GM23338 (cell line): ENCODE measurements around the gene PSMB10. TPM values are rescaled to one million over a fixed set of nuclear protein-coding genes. Genes with fewer than 3 reads are reported as not detected.

Experiments used
- ATAC-seq: fragments of 200-7000 bp; cut with Tn5 transposase; 3 replicates; pipeline ENCODE4 v1.9.1; 2020
- DNase-seq: peaks from one replicate; pipeline ENCODE4 v3.0.0-alpha.2; 2015; ENCODE audit warnings: low spot score
- H2AFZ ChIP-seq: fragments of 200-600 bp; sonication (generic); 2 replicates; pipeline ENCODE4 v1.8.0; 2016; ENCODE audit warnings: antibody characterized with exemption, mild to moderate bottlenecking, moderate library complexity
- H3F3A ChIP-seq: fragments of 200-600 bp; sonication (generic); replicated peaks from 2 replicates; pipeline ENCODE4 v1.8.0; 2017; ENCODE audit warnings: antibody characterized with exemption, mixed run types, low read depth
- H3K27ac ChIP-seq: fragments of 200-600 bp; sonication (generic); 2 replicates; pipeline ENCODE4 v1.6.1; 2016; ENCODE audit warnings: low read depth
- H3K27me3 ChIP-seq: fragments of 200-600 bp; sonication (generic); 2 replicates; pipeline ENCODE4 v1.8.0; 2016; ENCODE audit warnings: mild to moderate bottlenecking, mixed run types, moderate library complexity; ENCODE audit not compliant: insufficient read depth
- H3K36me3 ChIP-seq: fragments of 200-600 bp; sonication (generic); 2 replicates; pipeline ENCODE4 v1.8.0; 2016; ENCODE audit warnings: mild to moderate bottlenecking; ENCODE audit not compliant: insufficient read depth
- H3K4me1 ChIP-seq: fragments of 200-600 bp; sonication (generic); 2 replicates; pipeline ENCODE4 v1.8.0; 2016; ENCODE audit warnings: mild to moderate bottlenecking, moderate library complexity; ENCODE audit not compliant: insufficient read depth
- H3K4me2 ChIP-seq: fragments of 200-600 bp; sonication (generic); 2 replicates; pipeline ENCODE4 v1.7.1; 2017; ENCODE audit warnings: mixed run types
- H3K4me3 ChIP-seq: fragments of 200-600 bp; sonication (generic); 2 replicates; pipeline ENCODE4 v1.6.1; 2016; ENCODE audit warnings: mixed run types
- H3K79me2 ChIP-seq: fragments of 200-600 bp; sonication (generic); replicated peaks from 2 replicates; pipeline ENCODE4 v1.8.0; 2017; ENCODE audit warnings: mild to moderate bottlenecking; ENCODE audit not compliant: insufficient read depth
- H3K9me2 ChIP-seq: fragments of 200-600 bp; sonication (generic); 2 replicates; pipeline ENCODE4 v1.8.0; 2017; ENCODE audit not compliant: insufficient read depth
- H4K20me1 ChIP-seq: fragments of 200-600 bp; sonication (generic); replicated peaks from 2 replicates; pipeline ENCODE4 v1.8.0; 2017; ENCODE audit warnings: mild to moderate bottlenecking; ENCODE audit not compliant: insufficient read depth
- H3K27ac Mint-ChIP-seq: 2 replicates; pipeline ENCODE4 v1.8.0; 2020; ENCODE audit warnings: inconsistent platforms, mild to moderate bottlenecking, moderate library complexity, mixed read lengths
- H3K27me3 Mint-ChIP-seq: 3 replicates; pipeline ENCODE4 v1.8.0; 2022; ENCODE audit warnings: low read depth, mild to moderate bottlenecking, moderate library complexity, mixed read lengths, inconsistent platforms; ENCODE audit not compliant: insufficient read depth, poor library complexity
- H3K36me3 Mint-ChIP-seq: 3 replicates; pipeline ENCODE4 v1.8.0; 2021; ENCODE audit warnings: low read depth, mild to moderate bottlenecking, inconsistent platforms, moderate library complexity, mixed read lengths
- H3K4me1 Mint-ChIP-seq: 3 replicates; pipeline ENCODE4 v1.8.0; 2020; ENCODE audit warnings: mild to moderate bottlenecking, inconsistent platforms, mixed read lengths
- H3K4me3 Mint-ChIP-seq: 3 replicates; pipeline ENCODE4 v1.8.0; 2021; ENCODE audit warnings: moderate library complexity, mild to moderate bottlenecking, inconsistent platforms, mixed read lengths
- H3K9me3 Mint-ChIP-seq: 3 replicates; pipeline ENCODE4 v1.8.0; 2020; ENCODE audit warnings: moderate library complexity, mild to moderate bottlenecking, inconsistent platforms, mixed read lengths
- CREB1 ChIP-seq: fragments of 250-450 bp; sonication (Bioruptor Pico); IDR thresholded peaks from 2 replicates; pipeline ENCODE4 v1.5.0; 2020; ENCODE audit warnings: low read depth, mild to moderate bottlenecking, moderate library complexity
- EZH2 ChIP-seq: fragments of 200-600 bp; sonication (generic); IDR thresholded peaks from one replicate; pipeline ENCODE4 v1.8.0; 2017; ENCODE audit warnings: antibody characterized with exemption, mild to moderate bottlenecking, low read depth; ENCODE audit not compliant: unreplicated experiment
- EZH2phosphoT487 ChIP-seq: fragments of 200-600 bp; sonication (generic); IDR thresholded peaks from one replicate; pipeline ENCODE4 v1.8.1; 2018; ENCODE audit warnings: antibody characterized with exemption; ENCODE audit not compliant: unreplicated experiment
- JUNB ChIP-seq: IDR thresholded peaks from one replicate; pipeline ENCODE4 v1.6.1; 2016; ENCODE audit warnings: antibody characterized with exemption; ENCODE audit not compliant: unreplicated experiment
- NANOG ChIP-seq: IDR thresholded peaks from 2 replicates; pipeline ENCODE4 v1.6.1; 2016; ENCODE audit warnings: antibody characterized with exemption, borderline replicate concordance
- POLR2AphosphoS5 ChIP-seq: IDR thresholded peaks from 2 replicates; pipeline ENCODE4 v1.6.1; 2016; ENCODE audit warnings: antibody characterized with exemption, low read depth
- STAT1 ChIP-seq: IDR thresholded peaks from one replicate; pipeline ENCODE4 v1.6.1; 2016; ENCODE audit warnings: antibody characterized with exemption; ENCODE audit not compliant: unreplicated experiment
- ZNF114 ChIP-seq: fragments of 250-450 bp; sonication (Bioruptor Pico); IDR thresholded peaks from 2 replicates; pipeline ENCODE4 v1.5.0; 2020; ENCODE audit warnings: mild to moderate bottlenecking, moderate library complexity
- ZNF331 ChIP-seq: fragments of 250-450 bp; sonication (Bioruptor Pico); IDR thresholded peaks from 2 replicates; pipeline ENCODE4 v1.5.0; 2020; ENCODE audit warnings: low read depth, mild to moderate bottlenecking, moderate library complexity
- polyA plus RNA-seq: library from polyadenylated mRNA; unstranded; fragments of >200 nt; fragmentation: Nextera tagmentation; extraction: Ambion mirVana; gene quantifications from 2 replicates; pipeline ENCODE4 v1.2.1, GENCODE V29; 2016
- total RNA-seq: library from RNA; depleted of rRNA; stranded (reverse); fragments of >200 nt; shearing (Covaris generic); gene quantifications from 2 replicates; pipeline ENCODE4 v1.2.3, GENCODE V29; 2014
- TF ChIP-seq, protein P1 (sequence below), 2 experiments: fragments of 200-600 bp in 1 of 2; sonication (generic) in 1 of 2; conservative IDR thresholded peaks; 2 replicates each; pipeline versions ENCODE4 v1.5.1 to v1.6.1; 2016 to 2017; ENCODE audit warnings: antibody characterized with exemption in 2 of 2, low read depth in 2 of 2, mild to moderate bottlenecking in 2 of 2, moderate library complexity in 1 of 2
- TF ChIP-seq, protein P2 (sequence below): IDR thresholded peaks from 2 replicates; pipeline ENCODE4 v1.6.1; 2016; ENCODE audit warnings: antibody characterized with exemption
- TF ChIP-seq, protein P3 (sequence below): IDR thresholded peaks from one replicate; pipeline ENCODE4 v1.6.1; 2018; ENCODE audit warnings: antibody characterized with exemption; ENCODE audit not compliant: unreplicated experiment
- TF ChIP-seq, protein P4 (sequence below): fragments of 250-450 bp; sonication (Bioruptor Pico); IDR thresholded peaks from 2 replicates; pipeline ENCODE4 v1.5.0; 2020; ENCODE audit warnings: mild to moderate bottlenecking, moderate library complexity

The PSMB10 gene
- total and polyA plus RNA-seq, 2 experiments from 2014 or later: 27.5 to 114 TPM

DNA sequence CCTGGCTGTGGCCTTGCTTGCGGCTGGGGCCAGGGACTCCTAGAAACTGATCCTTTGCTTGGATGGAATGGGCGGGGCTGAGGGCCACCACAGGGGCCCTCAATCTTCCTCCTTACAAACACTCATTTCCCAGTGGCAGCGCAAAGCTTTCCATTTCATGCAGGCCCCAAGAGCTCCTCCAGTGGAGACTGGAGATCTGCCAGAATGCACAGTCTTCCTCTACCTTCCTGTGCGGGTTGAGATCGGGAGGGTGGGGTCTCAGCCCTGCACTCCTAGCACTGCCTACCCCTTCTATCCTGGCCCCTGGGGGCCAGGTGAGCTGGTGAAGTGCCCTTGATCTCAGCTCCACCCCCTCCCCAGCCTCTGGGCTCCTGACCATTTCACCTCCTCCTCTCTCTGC lies 50.3 kb downstream of the PSMB10 start:
- H3K27ac Mint-ChIP-seq: peak overlapping the region; percentile 89
- H3K4me3 Mint-ChIP-seq: peak overlapping the region; percentile 43
- peak; percentile 3 for ATAC-seq

More for the DNA sequence above, 50.3 kb downstream of the PSMB10 start:
- no peaks in the 10 kb centered on the region for H3K36me3 ChIP-seq
- no peaks in the 10 kb centered on the region for H3K9me2 ChIP-seq
- no peaks in the 10 kb centered on the region; the same call in 1 of the 2 replicates for H4K20me1 ChIP-seq
- H3K4me2 ChIP-seq: peak overlapping the region; percentile 89; the same call in 1 of the 2 replicates
- Mint-ChIP-seq H3K27me3 (peaks cover 9% of the 10 kb centered on the region), H3K4me1 (peaks cover 22% of the 10 kb centered on the region), H3K36me3 (peaks cover 21% of the 10 kb centered on the region), H3K9me3 (no peaks in the 10 kb centered on the region; the same call in 2 of the 3 replicates)
- no peak for TF ChIP-seq NANOG
- no peak for TF ChIP-seq ZNF331
- no peak for TF ChIP-seq POLR2AphosphoS5
- TF ChIP-seq CREB1: no peak
- TF ChIP-seq, protein P1, sequence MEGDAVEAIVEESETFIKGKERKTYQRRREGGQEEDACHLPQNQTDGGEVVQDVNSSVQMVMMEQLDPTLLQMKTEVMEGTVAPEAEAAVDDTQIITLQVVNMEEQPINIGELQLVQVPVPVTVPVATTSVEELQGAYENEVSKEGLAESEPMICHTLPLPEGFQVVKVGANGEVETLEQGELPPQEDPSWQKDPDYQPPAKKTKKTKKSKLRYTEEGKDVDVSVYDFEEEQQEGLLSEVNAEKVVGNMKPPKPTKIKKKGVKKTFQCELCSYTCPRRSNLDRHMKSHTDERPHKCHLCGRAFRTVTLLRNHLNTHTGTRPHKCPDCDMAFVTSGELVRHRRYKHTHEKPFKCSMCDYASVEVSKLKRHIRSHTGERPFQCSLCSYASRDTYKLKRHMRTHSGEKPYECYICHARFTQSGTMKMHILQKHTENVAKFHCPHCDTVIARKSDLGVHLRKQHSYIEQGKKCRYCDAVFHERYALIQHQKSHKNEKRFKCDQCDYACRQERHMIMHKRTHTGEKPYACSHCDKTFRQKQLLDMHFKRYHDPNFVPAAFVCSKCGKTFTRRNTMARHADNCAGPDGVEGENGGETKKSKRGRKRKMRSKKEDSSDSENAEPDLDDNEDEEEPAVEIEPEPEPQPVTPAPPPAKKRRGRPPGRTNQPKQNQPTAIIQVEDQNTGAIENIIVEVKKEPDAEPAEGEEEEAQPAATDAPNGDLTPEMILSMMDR (conservative IDR thresholded peaks at IDR 0.05; ENCODE audit: low read depth in 2 of 2): no peak
- TF ChIP-seq, protein P2, sequence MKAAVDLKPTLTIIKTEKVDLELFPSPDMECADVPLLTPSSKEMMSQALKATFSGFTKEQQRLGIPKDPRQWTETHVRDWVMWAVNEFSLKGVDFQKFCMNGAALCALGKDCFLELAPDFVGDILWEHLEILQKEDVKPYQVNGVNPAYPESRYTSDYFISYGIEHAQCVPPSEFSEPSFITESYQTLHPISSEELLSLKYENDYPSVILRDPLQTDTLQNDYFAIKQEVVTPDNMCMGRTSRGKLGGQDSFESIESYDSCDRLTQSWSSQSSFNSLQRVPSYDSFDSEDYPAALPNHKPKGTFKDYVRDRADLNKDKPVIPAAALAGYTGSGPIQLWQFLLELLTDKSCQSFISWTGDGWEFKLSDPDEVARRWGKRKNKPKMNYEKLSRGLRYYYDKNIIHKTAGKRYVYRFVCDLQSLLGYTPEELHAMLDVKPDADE: no peak
- TF ChIP-seq EZH2: no peak
- TF ChIP-seq, protein P3, sequence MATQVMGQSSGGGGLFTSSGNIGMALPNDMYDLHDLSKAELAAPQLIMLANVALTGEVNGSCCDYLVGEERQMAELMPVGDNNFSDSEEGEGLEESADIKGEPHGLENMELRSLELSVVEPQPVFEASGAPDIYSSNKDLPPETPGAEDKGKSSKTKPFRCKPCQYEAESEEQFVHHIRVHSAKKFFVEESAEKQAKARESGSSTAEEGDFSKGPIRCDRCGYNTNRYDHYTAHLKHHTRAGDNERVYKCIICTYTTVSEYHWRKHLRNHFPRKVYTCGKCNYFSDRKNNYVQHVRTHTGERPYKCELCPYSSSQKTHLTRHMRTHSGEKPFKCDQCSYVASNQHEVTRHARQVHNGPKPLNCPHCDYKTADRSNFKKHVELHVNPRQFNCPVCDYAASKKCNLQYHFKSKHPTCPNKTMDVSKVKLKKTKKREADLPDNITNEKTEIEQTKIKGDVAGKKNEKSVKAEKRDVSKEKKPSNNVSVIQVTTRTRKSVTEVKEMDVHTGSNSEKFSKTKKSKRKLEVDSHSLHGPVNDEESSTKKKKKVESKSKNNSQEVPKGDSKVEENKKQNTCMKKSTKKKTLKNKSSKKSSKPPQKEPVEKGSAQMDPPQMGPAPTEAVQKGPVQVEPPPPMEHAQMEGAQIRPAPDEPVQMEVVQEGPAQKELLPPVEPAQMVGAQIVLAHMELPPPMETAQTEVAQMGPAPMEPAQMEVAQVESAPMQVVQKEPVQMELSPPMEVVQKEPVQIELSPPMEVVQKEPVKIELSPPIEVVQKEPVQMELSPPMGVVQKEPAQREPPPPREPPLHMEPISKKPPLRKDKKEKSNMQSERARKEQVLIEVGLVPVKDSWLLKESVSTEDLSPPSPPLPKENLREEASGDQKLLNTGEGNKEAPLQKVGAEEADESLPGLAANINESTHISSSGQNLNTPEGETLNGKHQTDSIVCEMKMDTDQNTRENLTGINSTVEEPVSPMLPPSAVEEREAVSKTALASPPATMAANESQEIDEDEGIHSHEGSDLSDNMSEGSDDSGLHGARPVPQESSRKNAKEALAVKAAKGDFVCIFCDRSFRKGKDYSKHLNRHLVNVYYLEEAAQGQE: no peak
- TF ChIP-seq ZNF114 (CRISPR knock-in tag): no peak
- no peak for TF ChIP-seq STAT1
- TF ChIP-seq, protein P4, sequence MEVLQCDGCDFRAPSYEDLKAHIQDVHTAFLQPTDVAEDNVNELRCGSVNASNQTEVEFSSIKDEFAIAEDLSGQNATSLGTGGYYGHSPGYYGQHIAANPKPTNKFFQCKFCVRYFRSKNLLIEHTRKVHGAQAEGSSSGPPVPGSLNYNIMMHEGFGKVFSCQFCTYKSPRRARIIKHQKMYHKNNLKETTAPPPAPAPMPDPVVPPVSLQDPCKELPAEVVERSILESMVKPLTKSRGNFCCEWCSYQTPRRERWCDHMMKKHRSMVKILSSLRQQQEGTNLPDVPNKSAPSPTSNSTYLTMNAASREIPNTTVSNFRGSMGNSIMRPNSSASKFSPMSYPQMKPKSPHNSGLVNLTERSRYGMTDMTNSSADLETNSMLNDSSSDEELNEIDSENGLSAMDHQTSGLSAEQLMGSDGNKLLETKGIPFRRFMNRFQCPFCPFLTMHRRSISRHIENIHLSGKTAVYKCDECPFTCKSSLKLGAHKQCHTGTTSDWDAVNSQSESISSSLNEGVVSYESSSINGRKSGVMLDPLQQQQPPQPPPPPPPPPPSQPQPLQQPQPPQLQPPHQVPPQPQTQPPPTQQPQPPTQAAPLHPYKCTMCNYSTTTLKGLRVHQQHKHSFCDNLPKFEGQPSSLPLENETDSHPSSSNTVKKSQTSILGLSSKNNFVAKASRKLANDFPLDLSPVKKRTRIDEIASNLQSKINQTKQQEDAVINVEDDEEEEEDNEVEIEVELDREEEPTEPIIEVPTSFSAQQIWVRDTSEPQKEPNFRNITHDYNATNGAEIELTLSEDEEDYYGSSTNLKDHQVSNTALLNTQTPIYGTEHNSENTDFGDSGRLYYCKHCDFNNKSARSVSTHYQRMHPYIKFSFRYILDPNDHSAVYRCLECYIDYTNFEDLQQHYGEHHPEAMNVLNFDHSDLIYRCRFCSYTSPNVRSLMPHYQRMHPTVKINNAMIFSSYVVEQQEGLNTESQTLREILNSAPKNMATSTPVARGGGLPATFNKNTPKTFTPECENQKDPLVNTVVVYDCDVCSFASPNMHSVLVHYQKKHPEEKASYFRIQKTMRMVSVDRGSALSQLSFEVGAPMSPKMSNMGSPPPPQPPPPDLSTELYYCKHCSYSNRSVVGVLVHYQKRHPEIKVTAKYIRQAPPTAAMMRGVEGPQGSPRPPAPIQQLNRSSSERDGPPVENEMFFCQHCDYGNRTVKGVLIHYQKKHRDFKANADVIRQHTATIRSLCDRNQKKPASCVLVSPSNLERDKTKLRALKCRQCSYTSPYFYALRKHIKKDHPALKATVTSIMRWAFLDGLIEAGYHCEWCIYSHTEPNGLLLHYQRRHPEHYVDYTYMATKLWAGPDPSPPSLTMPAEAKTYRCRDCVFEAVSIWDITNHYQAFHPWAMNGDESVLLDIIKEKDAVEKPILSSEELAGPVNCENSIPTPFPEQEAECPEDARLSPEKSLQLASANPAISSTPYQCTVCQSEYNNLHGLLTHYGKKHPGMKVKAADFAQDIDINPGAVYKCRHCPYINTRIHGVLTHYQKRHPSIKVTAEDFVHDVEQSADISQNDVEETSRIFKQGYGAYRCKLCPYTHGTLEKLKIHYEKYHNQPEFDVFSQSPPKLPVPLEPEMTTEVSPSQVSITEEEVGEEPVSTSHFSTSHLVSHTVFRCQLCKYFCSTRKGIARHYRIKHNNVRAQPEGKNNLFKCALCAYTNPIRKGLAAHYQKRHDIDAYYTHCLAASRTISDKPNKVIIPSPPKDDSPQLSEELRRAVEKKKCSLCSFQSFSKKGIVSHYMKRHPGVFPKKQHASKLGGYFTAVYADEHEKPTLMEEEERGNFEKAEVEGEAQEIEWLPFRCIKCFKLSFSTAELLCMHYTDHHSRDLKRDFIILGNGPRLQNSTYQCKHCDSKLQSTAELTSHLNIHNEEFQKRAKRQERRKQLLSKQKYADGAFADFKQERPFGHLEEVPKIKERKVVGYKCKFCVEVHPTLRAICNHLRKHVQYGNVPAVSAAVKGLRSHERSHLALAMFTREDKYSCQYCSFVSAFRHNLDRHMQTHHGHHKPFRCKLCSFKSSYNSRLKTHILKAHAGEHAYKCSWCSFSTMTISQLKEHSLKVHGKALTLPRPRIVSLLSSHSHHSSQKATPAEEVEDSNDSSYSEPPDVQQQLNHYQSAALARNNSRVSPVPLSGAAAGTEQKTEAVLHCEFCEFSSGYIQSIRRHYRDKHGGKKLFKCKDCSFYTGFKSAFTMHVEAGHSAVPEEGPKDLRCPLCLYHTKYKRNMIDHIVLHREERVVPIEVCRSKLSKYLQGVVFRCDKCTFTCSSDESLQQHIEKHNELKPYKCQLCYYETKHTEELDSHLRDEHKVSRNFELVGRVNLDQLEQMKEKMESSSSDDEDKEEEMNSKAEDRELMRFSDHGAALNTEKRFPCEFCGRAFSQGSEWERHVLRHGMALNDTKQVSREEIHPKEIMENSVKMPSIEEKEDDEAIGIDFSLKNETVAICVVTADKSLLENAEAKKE (CRISPR knock-in tag): no peak
- TF ChIP-seq EZH2phosphoT487: no peak
- TF ChIP-seq JUNB: no peak
- peak; percentile 51 for DNase-seq
- peak overlapping the region; percentile 55; the same call in 1 of the 2 replicates for H3K27ac ChIP-seq
- H3F3A ChIP-seq: peaks cover 26% of the 10 kb centered on the region; the same call in 1 of the 2 replicates
- no peaks in the 10 kb centered on the region for H3K27me3 ChIP-seq
- H3K4me1 ChIP-seq: peaks cover 26% of the 10 kb centered on the region
- H3K79me2 ChIP-seq: no peaks in the 10 kb centered on the region
- no peak overlapping the region for H3K4me3 ChIP-seq
- H2AFZ ChIP-seq: no peak overlapping the region; the same call in 1 of the 2 replicates
